Natural killer cell (primary cell): ENCODE data around the gene AKAP8L. TPM values are rescaled to one million over a fixed set of nuclear protein-coding genes. Genes with fewer than 3 reads are reported as not detected.
A peak's percentile ranks its signal among the peaks of the same experiment; 100 is the strongest.
"Not testable (repeated sequence)": the region's sequence is repeated elsewhere in the genome, so short reads cannot be mapped to it uniquely, and the experiment has no call there.

Experiments used
- ATAC-seq, 3 donors: fragments of 150-1000 bp in 2 of 3; fragments of 200-7000 bp in 1 of 3; cut with Tn5 transposase; 1 replicate in 1 of 3; 2 replicates in 2 of 3; pipeline ENCODE4 v1.10.0; 2021; ENCODE audit warnings: mild to moderate bottlenecking in 2 of 3, moderate library complexity in 2 of 3
- DNase-seq, 2 donors: peaks; one replicate each; pipeline versions ENCODE4 v3.0.0 to v3.0.0-alpha.2; 2013 to 2021; ENCODE audit warnings: mixed read lengths in 1 of 2
- H3K27ac ChIP-seq: one replicate; pipeline ENCODE4 v1.5.1; 2013; ENCODE audit warnings: mild to moderate bottlenecking, low read length
- H3K27me3 ChIP-seq: one replicate; pipeline ENCODE4 v1.6.1; 2013; ENCODE audit warnings: low read length; ENCODE audit not compliant: control insufficient read depth, insufficient read depth
- H3K36me3 ChIP-seq: one replicate; pipeline ENCODE4 v1.6.1; 2013; ENCODE audit warnings: low read length; ENCODE audit not compliant: control insufficient read depth, insufficient read depth
- H3K4me1 ChIP-seq: one replicate; pipeline ENCODE4 v1.6.1; 2013; ENCODE audit warnings: low read length; ENCODE audit not compliant: control insufficient read depth, insufficient read depth
- H3K4me3 ChIP-seq: one replicate; pipeline ENCODE4 v1.5.1; 2013; ENCODE audit warnings: low read length
- H3K9me3 ChIP-seq: one replicate; pipeline ENCODE4 v1.6.1; 2013; ENCODE audit warnings: low read length; ENCODE audit not compliant: control insufficient read depth, insufficient read depth
- H3K27ac Mint-ChIP-seq, 2 donors: one replicate each; pipeline ENCODE4 v1.8.0; 2022; ENCODE audit warnings: mild to moderate bottlenecking in 2 of 2, mixed read lengths in 2 of 2, moderate library complexity in 1 of 2
- H3K27me3 Mint-ChIP-seq, 2 donors: one replicate each; pipeline ENCODE4 v1.8.0; 2022; ENCODE audit warnings: low read depth in 2 of 2, mixed read lengths in 2 of 2
- H3K36me3 Mint-ChIP-seq: one replicate; pipeline ENCODE4 v1.8.0; 2022; ENCODE audit warnings: mixed read lengths
- H3K4me1 Mint-ChIP-seq, 2 donors: one replicate each; pipeline ENCODE4 v1.8.0; 2022; ENCODE audit warnings: mixed read lengths in 2 of 2
- H3K4me3 Mint-ChIP-seq: one replicate; pipeline ENCODE4 v1.8.0; 2022; ENCODE audit warnings: mild to moderate bottlenecking, moderate library complexity, mixed read lengths
- H3K9me3 Mint-ChIP-seq, 2 donors: one replicate each; pipeline ENCODE4 v1.8.0; 2022; ENCODE audit warnings: mixed read lengths in 2 of 2
- WGBS: methylation state at CpG from one replicate; pipeline ENCODE4 v1.1.7; 2013; ENCODE audit warnings: missing lambda C conversion rate; ENCODE audit not compliant: insufficient coverage; 5-methylcytosine and 5-hydroxymethylcytosine counted together
- intact Hi-C: fragments of 100-400 bp; cut with micrococcal nuclease; formaldehyde crosslinking; loops from one replicate; pipeline ENCODE4 v1.14.2; 2022
- total RNA-seq, 4 donors: library from RNA; stranded (reverse); fragments of 120-200 nt in 1 of 4; gene quantifications; one replicate each; pipeline versions ENCODE4 v1.2.3 to v1.2.4, GENCODE V29; 2013 to 2022
- TF ChIP-seq, protein P1 (sequence below): fragments of 200-600 bp; IDR thresholded peaks from one replicate; pipeline ENCODE4 v1.8.0; 2022; ENCODE audit warnings: antibody characterized with exemption

The AKAP8L gene
- total RNA-seq, 3 donors from 2014 or later (not counting 1 experiment from before 2014, with no cell fraction given), result 144 to 174 (median 173) TPM

DNA sequence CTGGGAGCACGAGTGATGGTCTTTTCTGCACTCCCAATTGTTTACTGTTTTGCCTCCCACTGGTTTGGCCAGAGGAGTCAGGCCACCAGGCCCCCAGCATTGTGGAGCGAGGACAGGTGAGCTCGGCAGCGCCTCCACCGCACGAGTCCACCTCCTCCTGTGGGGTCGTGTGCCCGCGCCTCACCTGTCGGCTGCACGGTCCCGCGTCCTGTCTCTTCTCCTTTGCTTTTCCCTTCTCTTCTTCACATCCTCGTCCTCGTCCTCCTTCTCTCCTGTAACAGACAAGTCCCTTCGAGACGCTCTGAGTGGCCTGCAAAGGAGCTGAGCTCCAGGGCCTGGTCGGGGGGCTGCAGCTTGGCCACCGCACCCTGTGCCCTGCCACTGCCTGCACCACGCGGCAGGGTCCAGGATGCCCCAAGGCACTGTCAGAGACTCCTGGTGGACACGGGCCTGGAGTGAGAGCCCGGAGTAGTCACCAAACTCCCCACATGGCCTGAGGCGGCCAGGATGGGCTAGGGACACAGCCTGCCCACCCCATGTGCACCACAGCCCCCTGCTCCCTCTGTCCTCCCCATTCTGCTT, 50.6 kb downstream of the AKAP8L start:
- intact Hi-C loops, result no loop called here
- H3K27ac Mint-ChIP-seq, result peak overlapping the region; percentile 21 to 63
- no peaks in the 10 kb centered on the region for H3K9me3 Mint-ChIP-seq
- Histone ChIP-seq H3K4me1 (no peaks in the 10 kb centered on the region), H3K4me3 (no peak overlapping the region), H3K9me3 (no peaks in the 10 kb centered on the region), H3K36me3 (peaks cover 73% of the 10 kb centered on the region), H3K27me3 (no peaks in the 10 kb centered on the region), H3K27ac (no peak overlapping the region)
- DNase-seq, result no peak
- H3K4me3 Mint-ChIP-seq, result no peak overlapping the region
- no peaks in the 10 kb centered on the region for H3K27me3 Mint-ChIP-seq
- WGBS, result 97% methylated on average over 24 of the region's 24 CpGs
- ATAC-seq, result no peak
- TF ChIP-seq, protein P1, sequence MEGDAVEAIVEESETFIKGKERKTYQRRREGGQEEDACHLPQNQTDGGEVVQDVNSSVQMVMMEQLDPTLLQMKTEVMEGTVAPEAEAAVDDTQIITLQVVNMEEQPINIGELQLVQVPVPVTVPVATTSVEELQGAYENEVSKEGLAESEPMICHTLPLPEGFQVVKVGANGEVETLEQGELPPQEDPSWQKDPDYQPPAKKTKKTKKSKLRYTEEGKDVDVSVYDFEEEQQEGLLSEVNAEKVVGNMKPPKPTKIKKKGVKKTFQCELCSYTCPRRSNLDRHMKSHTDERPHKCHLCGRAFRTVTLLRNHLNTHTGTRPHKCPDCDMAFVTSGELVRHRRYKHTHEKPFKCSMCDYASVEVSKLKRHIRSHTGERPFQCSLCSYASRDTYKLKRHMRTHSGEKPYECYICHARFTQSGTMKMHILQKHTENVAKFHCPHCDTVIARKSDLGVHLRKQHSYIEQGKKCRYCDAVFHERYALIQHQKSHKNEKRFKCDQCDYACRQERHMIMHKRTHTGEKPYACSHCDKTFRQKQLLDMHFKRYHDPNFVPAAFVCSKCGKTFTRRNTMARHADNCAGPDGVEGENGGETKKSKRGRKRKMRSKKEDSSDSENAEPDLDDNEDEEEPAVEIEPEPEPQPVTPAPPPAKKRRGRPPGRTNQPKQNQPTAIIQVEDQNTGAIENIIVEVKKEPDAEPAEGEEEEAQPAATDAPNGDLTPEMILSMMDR, result no peak
- peaks cover 0 to 8% of the 10 kb centered on the region in 2 donors for H3K4me1 Mint-ChIP-seq
- H3K36me3 Mint-ChIP-seq, result no peaks in the 10 kb centered on the region

DNA sequence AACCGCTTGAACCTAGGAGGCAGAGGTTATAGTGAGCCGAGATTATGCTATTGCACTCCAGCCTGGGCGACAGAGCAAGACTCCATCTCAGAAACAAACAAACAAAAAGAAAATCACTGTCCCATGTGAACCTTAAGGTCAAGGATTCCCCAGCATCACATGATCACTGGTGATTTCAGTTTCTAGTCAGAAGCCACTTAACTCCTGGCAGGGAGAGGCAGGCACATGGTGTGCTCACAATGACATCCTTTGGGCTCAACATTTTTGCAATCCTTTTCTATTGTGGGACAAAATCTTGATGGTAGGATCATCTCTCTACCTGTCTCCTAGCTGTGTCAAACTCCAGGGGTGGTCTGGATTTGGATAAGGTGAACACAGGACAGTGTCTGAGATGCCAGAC, 51.3 kb downstream of the AKAP8L start:
- Mint-ChIP-seq H3K9me3 (no peaks in the 10 kb centered on the region), H3K27me3 (no peaks in the 10 kb centered on the region), H3K36me3 (no peaks in the 10 kb centered on the region), H3K4me3 (no peak overlapping the region), H3K27ac (no peak overlapping the region), H3K4me1 (peaks cover 0 to 7% of the 10 kb centered on the region in 2 donors)
- intact Hi-C loops, result no loop called here
- no peaks in the 10 kb centered on the region for H3K4me1 ChIP-seq
- H3K4me3 ChIP-seq, result no peak overlapping the region
- H3K27me3 ChIP-seq, result no peaks in the 10 kb centered on the region
- WGBS, result 98% methylated on average over 3 of the region's 3 CpGs
- DNase-seq (no peak), ATAC-seq (no peak)
- peaks cover 66% of the 10 kb centered on the region for H3K36me3 ChIP-seq
- no peak overlapping the region for H3K27ac ChIP-seq
- TF ChIP-seq, protein P1, result no peak
- no peaks in the 10 kb centered on the region for H3K9me3 ChIP-seq

DNA sequence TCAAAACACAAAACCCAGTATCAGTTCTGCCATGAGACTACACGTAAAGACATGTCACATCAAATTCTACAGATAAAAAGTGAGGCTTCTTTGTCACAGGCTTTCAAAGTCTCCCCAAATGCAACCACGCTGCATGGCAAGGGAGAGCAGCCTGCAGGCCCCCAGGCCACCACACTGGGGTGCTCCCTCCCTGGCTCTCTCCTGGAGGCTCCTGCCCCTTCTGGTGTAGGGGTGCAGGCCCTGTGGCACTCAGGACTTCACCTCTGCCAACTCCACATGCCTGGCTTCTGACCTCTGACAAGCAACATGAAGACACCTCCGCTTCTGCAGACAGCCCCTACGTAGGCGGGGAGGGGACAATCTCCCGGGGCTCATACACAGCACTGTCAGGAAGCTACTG, 53.5 kb downstream of the AKAP8L start:
- Histone ChIP-seq H3K4me3 (no peak overlapping the region), H3K27me3 (no peaks in the 10 kb centered on the region), H3K9me3 (no peaks in the 10 kb centered on the region), H3K36me3 (peaks cover 64% of the 10 kb centered on the region), H3K27ac (no peak overlapping the region), H3K4me1 (peaks cover 6% of the 10 kb centered on the region)
- ATAC-seq (peak; percentile 33 to 42 (median 37)), DNase-seq (no peak)
- intact Hi-C loops, result no loop called here
- WGBS, result 98% methylated on average over 6 of the region's 6 CpGs
- peaks cover 7% of the 10 kb centered on the region for H3K36me3 Mint-ChIP-seq
- no peak overlapping the region for H3K27ac Mint-ChIP-seq
- H3K27me3 Mint-ChIP-seq, result no peaks in the 10 kb centered on the region
- TF ChIP-seq, protein P1, result no peak
- peaks cover 3 to 12% of the 10 kb centered on the region in 2 donors for H3K4me1 Mint-ChIP-seq
- H3K4me3 Mint-ChIP-seq, result no peak overlapping the region
- no peaks in the 10 kb centered on the region for H3K9me3 Mint-ChIP-seq

DNA sequence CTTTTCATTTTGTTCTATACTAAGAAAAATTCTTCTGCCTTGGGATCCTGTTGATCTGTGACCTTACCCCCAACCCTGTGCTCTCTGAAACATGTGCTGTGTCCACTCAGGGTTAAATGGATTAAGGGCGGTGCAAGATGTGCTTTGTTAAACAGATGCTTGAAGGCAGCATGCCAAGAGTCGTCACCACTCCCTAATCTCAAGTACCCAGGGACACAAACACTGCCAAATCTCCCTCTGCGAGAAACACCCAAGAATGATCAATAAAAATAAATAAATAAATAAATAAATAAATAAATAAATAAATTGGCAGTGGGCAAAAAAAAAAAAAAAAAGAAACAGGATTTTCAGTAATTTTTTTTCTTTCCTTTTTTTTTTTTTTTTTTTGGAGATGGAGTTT, 55.0 kb downstream of the AKAP8L start:
- H3K4me3 Mint-ChIP-seq, ATAC-seq, H3K27ac Mint-ChIP-seq, intact Hi-C loops, H3K27me3 ChIP-seq, DNase-seq, H3K9me3 Mint-ChIP-seq, H3K9me3 ChIP-seq, H3K27ac ChIP-seq, H3K27me3 Mint-ChIP-seq, H3K4me1 ChIP-seq, H3K4me3 ChIP-seq: not testable (repeated sequence)
- H3K36me3 ChIP-seq, result peaks cover 57% of the 10 kb centered on the region
- Mint-ChIP-seq H3K4me1 (peaks cover 7 to 22% of the 10 kb centered on the region in 2 donors), H3K36me3 (peaks cover 12% of the 10 kb centered on the region)
- no CpG with 5 or more reads among the region's 3 CpGs for WGBS

DNA sequence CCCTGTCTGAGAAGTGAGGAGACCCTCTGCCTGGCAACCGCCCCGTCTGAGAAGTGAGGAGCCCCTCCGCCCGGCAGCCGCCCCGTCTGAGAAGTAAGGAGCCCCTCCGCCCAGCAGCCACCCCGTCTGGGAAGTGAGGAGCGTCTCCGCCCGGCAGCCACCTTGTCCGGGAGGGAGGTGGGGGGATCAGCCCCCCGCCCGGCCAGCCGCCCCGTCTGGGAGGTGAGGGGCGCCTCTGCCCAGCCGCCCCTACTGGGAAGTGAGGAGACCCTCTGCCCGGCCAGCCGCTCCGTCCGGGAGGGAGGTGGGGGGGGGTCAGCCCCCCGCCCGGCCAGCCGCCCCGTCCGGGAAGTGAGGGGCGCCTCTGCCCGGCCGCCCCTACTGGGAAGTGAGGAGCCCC, 55.7 kb downstream of the AKAP8L start:
- H3K4me1 ChIP-seq, DNase-seq, H3K27ac Mint-ChIP-seq, intact Hi-C loops, H3K27ac ChIP-seq, H3K4me3 Mint-ChIP-seq, ATAC-seq, H3K27me3 Mint-ChIP-seq, H3K27me3 ChIP-seq, H3K4me3 ChIP-seq, H3K9me3 ChIP-seq, H3K9me3 Mint-ChIP-seq: not testable (repeated sequence)
- H3K36me3 ChIP-seq, result peaks cover 57% of the 10 kb centered on the region
- Mint-ChIP-seq H3K36me3 (peaks cover 16% of the 10 kb centered on the region), H3K4me1 (peaks cover 7 to 16% of the 10 kb centered on the region in 2 donors)
- 98% methylated on average over 9 of the region's 30 CpGs for WGBS

DNA sequence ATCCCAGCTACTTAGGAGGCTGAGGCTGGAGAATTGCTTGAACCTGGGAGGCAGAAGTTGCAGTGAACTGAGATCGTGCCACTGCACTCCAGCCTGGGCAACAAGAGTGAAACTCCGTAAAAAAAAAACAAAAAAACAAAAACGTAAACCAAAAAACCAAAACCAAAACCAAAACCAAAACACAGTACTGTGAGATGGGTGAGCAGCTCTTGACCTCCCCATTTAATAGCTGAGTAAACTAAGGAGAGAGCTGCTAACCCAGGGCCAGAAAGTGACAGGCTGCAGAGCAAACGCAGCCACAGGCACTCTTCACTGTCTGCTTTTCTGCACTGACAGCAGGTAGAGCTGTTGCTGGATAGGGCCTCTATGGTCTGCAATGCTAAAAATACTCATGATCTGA, 58.8 kb downstream of the AKAP8L start:
- H3K9me3 Mint-ChIP-seq, intact Hi-C loops, H3K4me3 ChIP-seq, H3K4me3 Mint-ChIP-seq, DNase-seq, H3K27me3 ChIP-seq, H3K27me3 Mint-ChIP-seq, H3K4me1 ChIP-seq, H3K27ac ChIP-seq, H3K9me3 ChIP-seq: not testable (repeated sequence)
- WGBS, result 48% methylated on average over 3 of the region's 4 CpGs
- Mint-ChIP-seq H3K4me1 (peaks cover 7 to 16% of the 10 kb centered on the region in 2 donors), H3K27ac (peak overlapping the region; percentile 63 to 71), H3K36me3 (peaks cover 16% of the 10 kb centered on the region)
- peaks cover 54% of the 10 kb centered on the region for H3K36me3 ChIP-seq
- ATAC-seq, result peak; percentile 52 to 64 (median 61)
